Prostate gland (tissue), 2 donors: ENCODE measurements around the gene CCDC136.

Experiments used
- CTCF ChIP-seq, 4 experiments: fragments of 200-600 bp in 2 of 4; fragments of 450-650 bp in 2 of 4; sonication (generic) in 2 of 4; IDR thresholded peaks; 1 replicate in 3 of 4; 2 replicates in 1 of 4; pipeline ENCODE4 v1.5.1; 2016 to 2019; ENCODE audit warnings: antibody characterized with exemption in 4 of 4, mild to moderate bottlenecking in 2 of 4, moderate library complexity in 2 of 4
- POLR2AphosphoS5 ChIP-seq: sonication (generic); formaldehyde crosslinking; IDR thresholded peaks from one replicate; pipeline ENCODE4 v1.6.1; 2017; ENCODE audit warnings: antibody characterized with exemption

GRCh38 chr7:128783143-128783861 is 8.5 kb upstream of the CCDC136 start:
- no peak for TF ChIP-seq CTCF (IDR thresholded peaks at IDR 0.05)
- peak; percentile 29 for TF ChIP-seq POLR2AphosphoS5
